ENCODE measurements around the gene DUSP16.
"Not testable (repeated sequence)": the region's sequence is repeated elsewhere in the genome, so short reads cannot be mapped to it uniquely, and the experiment has no call there.

Gene DUSP16

GRCh38 chr12:12488296-12488695 lies 74.4 kb downstream of the DUSP16 start:
- no peak for DNase-seq

GRCh38 chr12:12487490-12487889 lies 75.2 kb downstream of the DUSP16 start:
- DNase-seq = no peak

- DNase-seq = no peak
Observed at GRCh38 chr12:12486661-12487240, 75.9 kb downstream of the DUSP16 start.

GRCh38 chr12:12483438-12483837 lies 79.2 kb downstream of the DUSP16 start:
- no peak for DNase-seq

GRCh38 chr12:12482959-12483358 lies 79.7 kb downstream of the DUSP16 start:
- no peak for DNase-seq

GRCh38 chr12:12482150-12482761 lies 80.4 kb downstream of the DUSP16 start:
- no peak for DNase-seq

GRCh38 chr12:12481631-12482030 lies 81.0 kb downstream of the DUSP16 start:
- no peak for DNase-seq

- DNase-seq = no peak
Observed at GRCh38 chr12:12480074-12480473, 82.6 kb downstream of the DUSP16 start.

GRCh38 chr12:12477532-12477890 lies 85.2 kb downstream of the DUSP16 start:
- no peak for DNase-seq

GRCh38 chr12:12476857-12477531 lies 85.7 kb downstream of the DUSP16 start:
- no peak for DNase-seq

- DNase-seq = no peak
Observed at GRCh38 chr12:12474931-12475795, 87.5 kb downstream of the DUSP16 start.

- DNase-seq = no peak
Observed at GRCh38 chr12:12474471-12474928, 88.2 kb downstream of the DUSP16 start.

- no peak for DNase-seq
Observed at GRCh38 chr12:12473223-12473622, 89.4 kb downstream of the DUSP16 start.

GRCh38 chr12:12471982-12472961 lies 90.4 kb downstream of the DUSP16 start:
- not testable (repeated sequence) for DNase-seq

- no peak for DNase-seq
Observed at GRCh38 chr12:12470751-12471306, 91.8 kb downstream of the DUSP16 start.

GRCh38 chr12:12469386-12469785 lies 93.3 kb downstream of the DUSP16 start:
- no peak for DNase-seq

GRCh38 chr12:12468575-12468974 lies 94.1 kb downstream of the DUSP16 start:
- DNase-seq = no peak

- no peak for DNase-seq
Observed at GRCh38 chr12:12467688-12468261, 94.9 kb downstream of the DUSP16 start.

- DNase-seq = no peak
Observed at GRCh38 chr12:12467264-12467663, 95.4 kb downstream of the DUSP16 start.

- no peak for DNase-seq
Observed at GRCh38 chr12:12466157-12466556, 96.5 kb downstream of the DUSP16 start.

- DNase-seq = no peak
Observed at GRCh38 chr12:12465522-12465921, 97.1 kb downstream of the DUSP16 start.

GRCh38 chr12:12461923-12462315 lies 100.7 kb downstream of the DUSP16 start:
- DNase-seq = no peak
